ENCODE measurements around the gene PPARA.
A peak's percentile ranks its signal among the peaks of the same experiment; 100 is the strongest.
"Not testable (repeated sequence)": the region's sequence is repeated elsewhere in the genome, so short reads cannot be mapped to it uniquely, and the experiment has no call there.

Gene PPARA

DNA sequence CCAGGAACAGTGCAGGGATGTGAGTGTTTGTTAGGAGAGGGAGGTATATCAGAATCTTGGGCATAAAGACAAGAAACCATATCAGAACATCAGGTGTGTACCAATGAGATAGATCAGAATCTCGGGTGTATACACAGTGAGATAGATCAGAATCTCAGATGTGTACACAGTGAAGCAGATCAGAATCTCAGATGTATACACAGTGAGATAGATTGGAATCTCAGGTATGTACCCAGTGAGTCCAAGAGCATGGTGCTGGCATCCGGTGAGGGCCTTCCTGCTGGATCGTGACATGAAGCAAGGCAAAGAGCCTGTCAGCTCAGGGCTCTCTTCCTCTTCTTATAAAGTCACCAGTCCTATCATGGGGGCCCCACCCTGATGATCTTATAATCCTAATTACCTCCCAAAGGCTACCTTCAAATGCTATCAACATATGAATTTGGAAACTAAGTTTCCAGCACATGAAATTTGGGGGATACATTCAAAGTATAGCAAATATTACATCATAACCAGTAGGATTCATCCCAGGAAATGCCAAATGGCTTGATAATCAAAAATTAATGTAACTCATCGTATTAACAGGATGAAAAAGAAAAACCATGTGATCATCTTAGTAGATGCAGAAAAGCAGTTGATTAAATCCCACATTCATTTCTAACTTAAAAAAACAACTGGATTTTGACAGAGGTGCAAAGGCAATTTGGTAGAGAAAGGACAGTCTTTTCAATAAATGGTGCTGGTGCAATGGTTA lies 28.6 kb downstream of the PPARA start:
- DNase-seq, result peak; percentile 56

DNA sequence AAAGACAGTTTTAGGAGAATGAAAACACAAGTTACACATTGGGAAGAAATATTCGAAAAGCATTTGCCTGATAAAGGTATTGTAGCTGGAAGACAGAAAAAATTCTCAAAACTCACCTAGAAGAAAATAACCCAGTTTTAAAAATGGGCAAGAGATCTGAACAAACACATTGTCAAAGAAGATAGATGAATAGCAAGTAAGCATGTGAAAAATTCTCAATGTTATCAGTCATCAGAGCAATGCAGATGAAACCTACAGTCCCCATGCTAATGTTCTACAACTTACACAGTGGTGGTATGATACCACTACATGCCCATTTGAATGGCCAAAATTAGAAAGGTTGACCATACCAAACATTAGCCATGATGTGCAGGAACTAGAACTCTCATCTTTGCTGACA lies 29.4 kb downstream of the PPARA start:
- DNase-seq, result no peak

GRCh38 chr22:46180370-46181137 lies 30.2 kb downstream of the PPARA start:
- no peak for DNase-seq

DNA sequence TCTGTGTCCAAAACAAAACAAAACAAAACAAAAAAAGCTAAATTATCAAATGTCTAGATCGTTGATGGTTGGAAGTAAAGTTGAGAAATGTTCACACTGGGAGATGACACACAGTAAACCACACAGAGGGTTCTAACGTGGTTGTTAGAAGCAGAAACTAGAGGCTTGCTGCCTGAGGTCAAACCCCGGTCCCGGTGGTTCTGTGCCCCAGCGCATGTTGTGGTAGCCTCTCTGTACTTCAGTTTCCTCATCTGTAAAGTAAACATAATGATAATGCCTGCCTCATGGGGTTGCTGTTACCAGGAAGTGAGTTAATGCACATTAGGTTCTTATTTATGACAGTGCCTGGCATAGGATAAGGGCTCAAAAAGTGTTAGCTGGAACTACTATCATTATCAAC lies 33.4 kb downstream of the PPARA start:
- no peak for DNase-seq

DNA sequence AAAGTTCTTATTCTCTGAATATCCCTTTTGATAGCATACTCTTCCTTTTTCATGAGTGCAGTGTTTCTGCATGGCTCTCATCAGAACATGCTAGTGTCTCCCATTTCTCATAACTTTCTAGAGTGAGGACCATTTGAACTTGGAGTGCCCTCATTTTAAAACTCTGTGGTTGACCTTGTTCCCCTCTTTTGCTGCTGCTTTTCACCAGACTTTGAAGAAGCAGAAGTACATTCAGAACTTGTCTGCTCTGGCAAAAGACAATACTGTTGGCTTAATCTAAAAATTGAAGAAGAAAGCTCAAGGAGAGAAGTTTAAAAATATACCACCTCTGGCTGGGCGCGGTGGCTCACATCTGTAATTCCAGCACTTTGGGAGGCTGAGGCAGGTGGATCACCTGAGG lies 35.0 kb downstream of the PPARA start:
- DNase-seq, result no peak

GRCh38 chr22:46187862-46188261 lies 37.5 kb downstream of the PPARA start:
- no peak for DNase-seq

GRCh38 chr22:46192210-46192993 lies 42.1 kb downstream of the PPARA start:
- no peak for DNase-seq

DNA sequence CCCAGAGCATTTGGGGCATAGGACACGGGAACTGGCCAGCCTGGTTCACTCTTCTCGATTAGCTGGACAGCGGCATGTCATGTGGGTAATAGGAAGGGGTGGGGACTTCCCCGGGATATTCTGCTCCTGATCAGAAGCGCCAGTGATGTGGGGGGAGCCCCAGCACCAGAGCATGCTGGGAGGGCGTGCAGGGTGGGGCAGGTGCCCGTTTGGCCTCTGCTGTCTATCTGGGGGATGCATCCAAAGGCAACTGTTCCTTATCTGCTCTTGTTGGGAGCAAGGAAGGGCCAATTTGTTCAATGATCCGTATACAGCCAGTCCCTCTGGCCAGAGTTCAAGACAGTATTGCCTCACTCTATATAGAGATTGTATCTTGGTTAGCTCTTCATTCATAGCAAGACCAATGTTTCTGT lies 43.6 kb downstream of the PPARA start:
- no peak for DNase-seq

- DNase-seq, result no peak
Measured at GRCh38 chr22:46195487-46196165, 45.3 kb downstream of the PPARA start.

GRCh38 chr22:46196278-46196677 lies 46.0 kb downstream of the PPARA start:
- DNase-seq, result no peak

GRCh38 chr22:46198274-46198673 lies 47.9 kb downstream of the PPARA start:
- DNase-seq, result no peak

DNA sequence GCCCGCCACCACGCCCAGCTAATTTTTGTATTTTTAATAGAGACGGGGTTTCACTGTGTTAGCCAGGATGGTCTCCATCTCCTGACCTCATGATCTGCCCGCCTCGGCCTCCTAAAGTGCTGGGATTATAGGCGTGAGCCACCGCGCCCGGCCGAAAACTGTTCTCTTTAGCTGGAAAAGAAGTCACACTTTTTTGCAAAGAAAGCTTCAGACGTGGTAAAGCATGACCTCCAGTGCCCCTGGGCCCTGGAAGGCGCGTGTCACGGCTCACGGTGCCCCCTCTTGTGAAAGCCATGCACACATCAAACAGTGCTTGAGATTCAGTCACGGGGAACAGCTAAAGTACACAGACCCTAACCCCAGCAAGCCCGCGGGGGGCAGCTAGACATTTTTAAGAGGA lies 48.5 kb downstream of the PPARA start:
- DNase-seq, result not testable (repeated sequence)

DNA sequence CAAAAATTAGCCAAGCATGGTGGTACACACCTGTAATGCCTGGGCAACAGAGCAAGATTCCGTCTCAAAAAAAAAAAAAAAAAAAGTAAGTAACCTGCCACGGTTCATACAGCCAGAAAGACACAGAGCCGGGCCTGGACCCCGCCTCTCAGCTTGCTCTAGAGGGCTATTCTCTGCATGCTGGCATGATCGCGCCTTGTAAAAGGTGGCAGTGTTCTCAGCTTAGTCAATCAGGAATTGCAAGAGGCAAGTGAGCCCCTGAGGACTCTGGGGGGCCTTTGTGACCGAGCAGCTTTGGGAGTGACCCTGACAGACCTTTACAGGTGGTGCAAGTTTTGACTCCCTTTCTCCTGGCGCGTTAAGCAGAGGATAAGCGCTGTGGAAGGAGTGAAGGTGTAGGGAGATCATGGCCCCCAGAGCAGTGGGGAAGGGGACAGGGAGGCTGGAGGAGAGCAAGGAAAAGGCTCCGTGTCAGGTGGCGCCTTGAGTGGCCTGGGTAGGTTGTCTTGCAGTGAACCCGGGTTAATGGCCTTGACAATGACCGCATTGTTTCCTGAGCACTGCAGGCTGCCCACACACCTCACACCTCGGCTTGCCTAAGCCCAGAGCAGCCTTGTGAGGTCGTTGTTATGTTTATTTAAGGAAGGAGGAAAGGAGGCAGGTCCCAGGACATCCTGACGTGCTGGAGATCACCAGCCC lies 50.9 kb downstream of the PPARA start:
- no peak for DNase-seq

DNA sequence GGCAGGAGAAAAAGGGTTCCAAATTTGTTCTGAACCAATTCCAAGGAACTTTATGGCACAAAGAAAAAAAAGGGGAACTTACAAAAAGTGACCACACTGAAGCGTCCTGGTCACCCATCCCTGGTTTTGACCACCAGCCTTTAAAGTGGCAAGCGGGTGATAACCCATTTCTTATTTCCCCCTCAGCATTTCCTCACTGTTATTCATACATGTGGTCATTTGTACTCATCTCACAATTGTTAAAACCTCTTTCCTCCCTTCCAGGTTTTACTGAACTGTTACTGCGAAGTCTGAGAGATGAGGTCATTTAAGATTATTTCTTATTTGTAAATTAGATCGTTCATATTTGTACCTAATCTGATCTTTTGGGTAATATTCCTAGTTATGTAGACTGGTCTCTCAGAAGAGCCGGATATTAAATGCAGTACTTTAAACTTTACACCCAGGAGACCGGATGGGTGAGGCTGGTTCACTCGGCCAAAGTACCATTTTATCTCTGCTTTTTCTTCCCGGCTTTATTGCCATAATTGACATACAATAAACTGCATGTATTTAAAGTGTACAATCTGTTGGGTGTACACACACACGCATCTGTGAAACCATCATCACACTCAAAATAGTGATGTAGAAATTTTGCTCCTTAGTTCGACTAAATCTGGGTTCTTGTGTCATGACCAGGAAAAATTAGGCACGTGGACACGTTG lies 52.7 kb downstream of the PPARA start:
- no peak for DNase-seq

DNA sequence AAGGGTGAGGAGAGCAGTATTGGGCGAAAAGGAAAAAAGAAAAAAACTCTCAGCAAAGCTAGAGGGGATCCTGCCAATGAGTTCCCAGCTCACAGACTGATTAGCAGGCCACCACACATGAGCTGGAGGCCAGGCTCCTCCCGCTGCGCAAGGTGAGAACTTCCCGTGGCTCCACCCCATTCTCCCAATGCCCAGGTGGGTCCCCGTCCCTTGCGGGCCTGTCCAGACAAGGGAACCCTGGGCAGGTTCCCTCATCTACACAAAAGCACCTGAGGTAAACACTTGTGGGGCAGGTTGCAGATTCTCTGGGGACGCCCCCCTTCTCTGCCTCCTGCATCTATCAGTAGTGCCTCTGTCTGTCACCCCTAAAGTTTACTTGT lies 53.3 kb downstream of the PPARA start:
- no peak for DNase-seq

- DNase-seq, result no peak
Measured at GRCh38 chr22:46209262-46209661, 58.9 kb downstream of the PPARA start.

DNA sequence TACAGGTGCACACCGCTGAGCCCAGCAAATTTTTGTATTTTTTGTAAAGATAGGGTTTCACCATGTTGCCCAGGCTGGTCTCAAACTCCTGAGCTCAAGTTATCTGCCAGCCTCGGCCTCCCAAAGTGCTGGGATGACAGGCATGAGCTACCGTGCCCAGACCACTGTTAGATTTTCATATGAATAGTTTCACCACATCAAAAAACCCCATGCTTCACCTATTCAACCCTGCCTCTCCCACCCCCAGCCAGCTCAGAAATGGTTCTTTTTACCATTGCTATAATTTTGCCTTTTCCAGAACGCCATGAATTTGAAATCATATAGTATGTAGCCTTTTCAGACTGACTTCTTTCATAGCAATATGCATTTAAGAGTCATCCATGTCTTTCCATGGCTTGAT lies 61.9 kb downstream of the PPARA start:
- DNase-seq, result no peak

- peak; percentile 9 for DNase-seq
Measured at GRCh38 chr22:46213052-46213451, 62.7 kb downstream of the PPARA start.

DNA sequence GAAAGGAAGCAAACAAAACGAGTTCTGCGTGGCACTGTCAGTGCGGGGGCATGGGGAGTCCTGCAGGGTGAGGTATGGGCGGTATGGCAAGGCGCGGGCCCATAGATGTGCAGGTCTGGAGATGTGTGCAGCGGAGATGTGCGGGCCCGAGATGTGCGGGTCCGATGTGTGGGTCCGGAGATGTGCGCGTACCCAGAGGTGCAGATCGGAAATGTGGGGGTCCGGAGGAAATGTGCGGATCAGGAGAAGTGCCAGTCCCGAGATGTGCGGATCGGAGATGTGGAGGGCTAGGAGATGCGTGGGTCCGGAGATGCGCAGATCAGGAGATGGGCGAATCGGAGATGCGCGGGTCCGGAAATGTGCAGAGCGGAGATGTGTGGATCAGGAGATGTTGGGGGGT lies 63.8 kb downstream of the PPARA start:
- DNase-seq, result no peak

GRCh38 chr22:46214616-46215015 lies 64.3 kb downstream of the PPARA start:
- no peak for DNase-seq

DNA sequence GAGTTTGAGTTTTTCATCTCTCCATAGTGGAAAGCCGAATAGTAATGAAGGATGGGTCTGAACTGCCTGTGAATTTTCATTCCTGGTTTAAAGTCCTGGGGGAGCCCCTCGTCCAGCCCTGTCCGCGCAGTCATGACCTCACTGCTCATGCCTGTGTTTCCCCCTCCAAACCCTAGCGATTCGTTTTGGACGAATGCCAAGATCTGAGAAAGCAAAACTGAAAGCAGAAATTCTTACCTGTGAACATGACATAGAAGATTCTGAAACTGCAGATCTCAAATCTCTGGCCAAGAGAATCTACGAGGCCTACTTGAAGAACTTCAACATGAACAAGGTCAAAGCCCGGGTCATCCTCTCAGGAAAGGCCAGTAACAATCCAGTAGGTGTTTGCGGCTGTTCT lies 69.3 kb downstream of the PPARA start:
- DNase-seq, result no peak

DNA sequence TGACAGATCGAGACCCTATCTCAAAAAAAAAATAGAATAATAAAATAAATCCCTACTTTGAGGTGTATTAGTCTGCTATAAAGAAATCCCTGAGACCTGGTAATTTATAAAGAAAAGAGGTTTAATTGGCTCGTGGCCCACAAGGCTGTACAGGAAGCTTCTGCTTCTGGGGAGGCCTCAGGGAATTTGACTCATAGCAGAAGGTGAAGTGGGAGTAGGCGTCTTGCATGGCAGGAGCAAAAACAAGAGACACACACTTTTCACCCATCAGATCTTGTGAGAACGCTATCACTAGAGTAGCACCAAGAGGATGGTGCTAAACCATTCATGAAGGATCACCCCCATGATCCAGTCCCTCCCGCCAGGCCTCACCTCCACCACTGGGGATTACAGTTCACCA lies 70.6 kb downstream of the PPARA start:
- DNase-seq, result peak; percentile 18

All from EL (cell line).